Ramos (cell line): Measurements from ENCODE around the gene B3GALT6.
"Not testable (repeated sequence)": the region's sequence is repeated elsewhere in the genome, so short reads cannot be mapped to it uniquely, and the experiment has no call there.

Experiments used
- in situ Hi-C: fragments of 300-500 bp; cut with MboI; formaldehyde crosslinking; loops from one replicate; pipeline ENCODE4 v1.14.3; 2022; ENCODE audit warnings: low sequenced_read_pairs; ENCODE audit not compliant: unreplicated experiment

The B3GALT6 gene

DNA sequence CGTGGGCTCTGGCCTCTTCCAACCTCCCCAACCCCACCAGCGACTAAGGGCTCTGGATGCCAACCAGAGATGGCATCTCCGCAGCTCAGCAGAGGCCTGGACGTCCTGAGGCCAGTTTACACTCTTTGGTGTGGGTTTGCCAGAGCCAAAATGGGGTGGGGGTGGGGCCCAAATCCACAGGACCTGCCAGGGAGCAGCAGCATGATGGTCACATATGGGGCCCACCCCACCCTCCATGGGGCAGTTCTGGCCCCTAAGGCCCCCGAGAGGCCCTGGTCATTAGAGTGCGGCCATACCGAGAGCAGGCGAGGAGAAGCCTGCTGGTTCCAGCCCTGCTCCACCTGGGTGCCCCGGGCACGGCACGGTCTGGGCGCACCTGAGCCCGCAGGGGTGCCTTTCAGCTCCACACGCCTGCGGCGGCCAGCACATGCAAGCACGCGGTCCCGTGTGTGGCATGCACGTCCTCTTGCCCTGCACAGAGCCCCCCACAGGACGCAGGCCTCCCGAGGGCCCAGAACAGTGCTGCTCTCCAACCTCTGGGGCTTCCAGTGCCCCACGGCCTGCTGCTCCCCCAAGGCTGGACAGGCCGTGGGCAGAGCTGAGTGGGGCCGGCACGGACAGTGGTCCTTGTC, 9.7 kb downstream of the B3GALT6 start:
- in situ Hi-C loops, result no loop called here

DNA sequence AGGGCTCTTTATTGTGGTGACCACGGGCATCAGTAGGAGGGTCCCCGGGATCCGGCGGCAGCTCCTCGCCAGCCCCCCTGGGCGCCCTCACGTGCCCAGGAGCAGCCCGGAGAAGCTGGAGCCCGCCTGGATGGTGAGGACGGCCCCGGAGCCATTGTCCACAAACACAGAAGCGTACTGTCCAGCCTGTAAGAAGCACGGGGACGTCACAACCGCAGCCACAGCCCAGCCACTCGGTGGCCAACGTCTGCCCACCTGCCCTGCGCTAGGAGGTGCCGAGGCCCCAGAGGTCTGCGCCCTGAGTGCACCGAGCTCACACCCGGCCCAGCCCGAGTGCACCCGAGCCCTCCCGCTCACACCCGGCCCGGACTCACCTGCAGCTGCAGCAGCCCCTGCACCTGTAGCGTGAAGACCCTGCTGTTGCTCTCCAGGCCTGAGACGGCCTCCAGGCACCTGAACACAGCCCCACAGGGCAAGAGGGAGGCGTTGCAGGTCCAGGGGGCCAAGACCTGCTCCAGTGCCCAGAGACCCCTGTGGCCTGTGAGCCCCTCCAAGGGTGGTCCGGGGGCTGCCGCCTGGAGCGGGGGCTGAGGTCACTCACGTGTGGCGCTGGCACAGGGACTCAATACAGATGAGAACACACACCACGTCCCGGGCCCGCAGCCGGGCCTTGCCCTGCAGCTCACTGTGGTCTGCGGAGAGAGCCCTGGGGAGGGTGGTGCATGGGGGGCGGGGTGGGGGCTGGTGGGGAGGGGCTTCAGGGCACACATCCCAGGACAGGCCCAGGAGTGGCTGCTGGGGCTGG, 10.6 kb downstream of the B3GALT6 start:
- in situ Hi-C loops, result no loop called here

DNA sequence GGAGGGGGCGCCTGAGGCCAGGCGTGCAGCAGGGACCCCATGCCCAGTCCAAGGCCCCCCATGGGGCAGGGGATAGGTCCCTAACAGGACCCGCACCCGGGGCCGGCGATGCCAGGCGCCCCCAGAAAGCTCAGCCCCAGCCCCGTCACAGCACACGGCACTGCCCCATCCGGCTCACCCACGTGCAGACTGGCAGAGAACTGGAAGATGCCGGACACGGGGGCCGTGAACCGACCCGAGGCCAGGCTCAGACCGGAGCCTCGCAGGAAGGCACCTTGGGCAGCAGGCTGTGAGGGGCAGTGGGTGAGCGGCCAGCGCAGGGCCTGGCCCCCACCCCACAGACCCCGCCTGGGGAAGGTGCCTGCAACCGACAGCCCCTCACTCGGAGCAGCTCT, 11.2 kb downstream of the B3GALT6 start:
- in situ Hi-C loops, result no loop called here

DNA sequence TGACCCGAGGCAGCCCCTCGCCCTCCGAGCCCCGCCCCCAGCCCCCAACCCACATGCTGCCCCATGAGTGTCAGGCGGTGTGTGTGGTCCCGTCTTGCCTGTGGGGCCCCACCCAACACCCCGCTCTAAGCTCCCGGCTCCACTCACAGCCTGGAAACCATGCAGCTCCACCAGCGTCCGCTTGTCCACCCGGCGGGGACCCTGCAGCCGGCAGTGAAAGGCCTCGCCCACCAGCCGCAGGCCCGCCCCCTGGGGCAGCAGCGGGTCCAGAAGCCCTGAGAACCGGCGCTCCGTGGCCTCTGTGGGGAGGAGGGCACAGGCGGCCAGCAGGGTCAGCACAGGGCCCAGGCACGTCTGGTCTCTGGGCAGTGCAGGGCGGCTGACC, 11.8 kb downstream of the B3GALT6 start:
- in situ Hi-C loops, result no loop called here

DNA sequence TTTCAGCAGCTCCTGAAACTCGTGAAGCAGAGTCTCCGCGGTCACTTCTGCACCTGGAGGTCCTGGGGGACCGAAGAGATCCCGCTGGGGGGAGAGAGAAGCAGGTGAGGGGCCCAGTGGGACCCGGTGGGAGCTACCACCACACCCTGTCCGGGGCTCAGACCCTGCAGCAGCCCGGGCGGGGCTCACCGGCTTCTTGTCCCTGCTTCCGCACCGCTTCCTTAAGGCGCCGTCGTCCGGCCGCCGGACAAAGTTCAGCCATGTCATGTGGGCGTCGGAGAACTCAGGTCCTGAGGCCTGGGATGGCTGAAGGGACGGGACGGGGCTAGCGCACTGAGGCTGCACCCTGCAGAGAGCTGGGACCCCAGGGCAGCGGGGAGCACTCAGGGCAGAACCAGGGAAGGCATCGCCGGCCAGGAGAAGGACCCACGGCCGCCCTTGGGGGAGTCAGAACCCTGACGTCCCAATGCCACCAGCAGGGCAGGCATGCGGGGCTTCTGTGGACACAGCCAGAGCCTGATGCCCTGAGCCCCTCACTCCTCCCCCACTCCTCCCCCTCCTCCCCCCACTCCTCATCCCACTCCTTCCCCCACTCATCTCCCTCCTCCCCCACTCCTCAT, 12.3 kb downstream of the B3GALT6 start:
- in situ Hi-C loops, result no loop called here

DNA sequence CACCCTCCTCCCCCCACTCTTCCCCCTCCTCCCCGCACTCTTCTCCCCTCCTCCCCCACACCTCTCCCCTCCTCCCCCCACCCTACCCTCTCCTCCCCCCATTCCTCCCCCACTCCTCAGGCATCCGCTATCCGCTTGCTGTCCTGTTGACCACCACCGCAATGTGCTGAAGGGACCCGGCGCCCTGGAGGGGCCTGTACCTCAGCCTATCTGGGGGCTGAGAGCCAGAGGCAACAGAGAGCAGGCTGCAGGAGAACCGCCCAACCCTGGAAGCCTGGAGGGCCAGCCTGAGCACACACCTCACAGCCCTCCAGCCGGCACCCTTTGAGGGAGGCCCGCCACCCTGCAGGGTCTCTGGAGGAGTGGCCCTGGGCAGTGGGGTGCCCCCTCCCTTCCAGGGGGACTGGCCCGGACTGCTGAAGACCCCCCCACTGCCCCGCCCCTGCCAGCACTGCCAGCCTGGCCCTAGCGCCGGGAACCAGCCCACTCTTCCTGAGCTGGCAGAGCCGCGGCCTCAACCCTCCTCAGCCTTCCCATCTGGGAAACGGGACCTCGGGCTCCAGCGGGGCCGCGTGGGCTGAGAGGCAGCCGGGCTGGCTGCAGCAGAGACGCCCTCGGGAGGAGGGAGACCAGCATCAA, 13.3 kb downstream of the B3GALT6 start:
- in situ Hi-C loops, result no loop called here

DNA sequence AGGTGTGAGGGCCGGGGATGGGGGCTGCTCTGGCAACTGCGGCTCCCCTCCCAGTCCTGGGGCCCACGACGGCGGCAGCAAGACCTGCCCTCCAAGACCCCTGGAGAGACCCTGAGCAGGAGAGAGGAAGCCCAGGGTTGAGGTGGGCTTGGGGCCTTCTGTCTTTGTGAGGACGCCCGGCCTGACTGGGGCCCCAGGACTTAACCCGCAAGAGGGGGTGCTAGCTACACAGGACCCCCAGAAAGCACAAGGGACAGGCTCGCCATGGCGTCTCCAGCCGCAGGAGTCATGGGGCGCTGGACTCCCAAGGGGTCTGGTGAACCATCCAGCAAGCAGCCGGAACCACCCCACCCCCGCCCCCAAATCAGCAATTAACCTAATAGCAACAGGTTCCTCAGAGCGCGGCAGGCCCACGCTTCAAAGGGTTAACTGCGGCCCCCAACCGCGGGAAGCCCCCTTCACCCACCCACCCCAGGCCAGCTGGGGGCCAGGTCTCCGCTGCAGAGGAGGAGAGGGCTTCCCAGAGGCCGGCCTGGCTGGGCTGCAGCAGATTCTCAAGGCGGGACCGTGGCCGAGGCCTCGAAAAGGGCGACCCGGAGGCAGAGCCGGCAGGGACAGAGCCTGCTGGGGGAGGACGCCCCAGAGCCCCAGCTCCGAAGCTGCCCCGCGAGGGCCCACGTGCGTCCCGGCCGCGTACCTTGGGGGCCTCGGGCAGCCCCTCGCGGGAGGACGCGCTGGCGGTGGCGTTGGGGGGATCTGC, 14.0 kb downstream of the B3GALT6 start:
- in situ Hi-C loops, result no loop called here

DNA sequence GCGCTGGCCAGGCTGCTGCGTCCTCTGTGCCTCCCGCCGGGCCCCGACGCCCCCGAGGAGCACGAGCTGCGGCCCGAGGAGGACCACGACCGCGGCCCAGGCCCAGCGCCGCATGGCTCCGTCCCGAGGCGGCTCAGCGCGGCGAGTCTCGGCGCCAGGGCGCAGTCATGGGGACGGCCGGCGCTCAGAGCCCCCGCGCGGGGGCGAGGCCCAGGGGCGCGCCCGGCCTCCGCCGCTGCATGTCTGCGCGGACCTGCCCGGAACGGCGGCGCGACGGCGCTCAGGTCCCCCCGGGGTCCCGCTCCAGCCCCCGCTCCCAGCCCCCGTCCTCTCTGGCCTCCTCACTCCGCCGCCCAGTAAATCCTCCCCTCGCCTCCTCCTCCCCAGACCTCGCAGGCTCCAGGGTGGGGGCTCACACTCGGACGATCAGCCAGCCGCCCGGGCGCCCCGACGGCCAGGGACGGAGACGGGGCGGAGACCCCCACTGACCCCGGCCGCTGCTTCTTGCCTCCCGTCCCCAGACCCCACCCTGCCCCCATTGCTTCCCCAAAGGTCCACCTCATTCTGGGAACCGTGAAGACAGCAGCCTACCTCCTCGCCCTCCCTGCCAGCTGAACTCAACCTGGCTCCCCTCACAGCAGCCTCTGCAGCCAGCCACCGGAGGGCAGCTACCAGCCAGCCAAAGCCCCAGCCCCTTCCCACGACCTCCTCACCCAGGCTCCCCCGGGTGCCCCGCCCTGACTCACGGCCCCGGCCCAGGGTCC, 14.7 kb downstream of the B3GALT6 start, which contains the start of gene C1QTNF12:
Gene C1QTNF12 (minus strand): TSS at position 146 of the 764 bp plus-strand sequence. CDS start 32 bp downstream, at position 114.
- in situ Hi-C loops, result no loop called here

DNA sequence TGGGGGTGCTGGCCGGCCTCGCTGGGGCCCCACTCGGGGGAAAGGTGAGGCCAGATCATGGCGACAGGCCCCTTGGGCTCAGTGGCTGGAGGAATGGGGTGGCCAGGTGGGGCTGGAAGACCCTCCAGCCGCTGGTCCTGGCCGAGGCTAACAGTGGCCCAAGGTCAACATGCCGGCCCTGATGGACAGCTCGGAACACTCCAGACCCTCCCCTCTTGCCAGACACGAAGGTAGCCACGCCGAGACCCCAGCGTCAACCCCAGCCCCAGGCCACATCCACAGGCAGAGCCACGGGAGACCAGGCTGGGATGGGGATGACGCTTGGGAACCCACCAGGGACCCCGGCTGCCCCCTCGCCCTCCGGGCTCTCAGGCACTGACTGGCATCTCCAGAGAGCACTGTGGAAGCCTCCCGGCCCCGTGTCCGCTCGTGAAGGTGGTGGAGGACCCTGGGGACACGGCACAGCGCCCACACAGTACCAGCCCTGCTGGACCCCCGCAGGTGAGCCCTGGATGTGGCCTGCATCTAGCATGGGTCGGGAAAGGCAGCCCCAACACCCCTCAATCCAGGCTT, 15.4 kb downstream of the B3GALT6 start:
- in situ Hi-C loops, result no loop called here

DNA sequence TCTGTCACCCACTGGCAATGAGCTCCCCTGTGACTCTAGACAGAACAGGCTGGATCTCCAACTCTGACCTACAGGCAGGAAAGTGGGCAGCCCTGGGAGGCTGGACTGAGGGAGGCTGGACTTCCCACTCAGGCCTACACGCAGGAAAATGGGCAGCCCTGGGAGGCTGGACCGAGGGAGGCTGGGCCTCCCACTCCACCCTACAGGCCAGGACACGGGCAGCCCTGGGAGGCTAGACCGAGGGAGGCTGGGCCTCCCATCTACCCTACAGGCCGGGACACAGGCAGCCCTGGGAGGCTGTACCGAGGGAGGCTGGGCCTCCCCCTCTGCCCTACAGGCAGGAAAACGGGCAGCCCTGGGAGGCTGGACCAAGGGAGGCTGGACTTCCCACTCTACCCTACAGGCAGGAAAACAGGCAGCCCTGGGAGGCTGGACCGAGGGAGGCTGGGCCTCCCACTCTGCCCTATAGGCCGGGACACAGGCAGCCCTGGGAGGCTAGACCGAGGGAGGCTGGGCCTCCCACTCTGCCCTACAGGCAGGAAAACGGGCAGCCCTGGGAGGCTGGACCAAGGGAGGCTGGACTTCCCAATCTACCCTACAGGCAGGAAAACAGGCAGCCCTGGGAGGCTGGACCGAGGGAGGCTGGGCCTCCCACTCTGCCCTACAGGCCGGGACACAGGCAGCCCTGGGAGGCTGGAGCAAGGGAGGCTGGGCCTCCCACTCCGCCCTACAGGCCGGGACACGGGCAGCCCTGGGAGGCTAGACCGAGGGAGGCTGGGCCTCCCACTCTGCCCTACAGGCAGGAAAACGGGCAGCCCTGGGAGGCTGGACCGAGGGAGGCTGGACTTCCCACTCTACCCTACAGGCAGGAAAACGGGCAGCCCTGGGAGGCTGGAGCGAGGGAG, 16.2 kb downstream of the B3GALT6 start:
- in situ Hi-C loops, result not testable (repeated sequence)

DNA sequence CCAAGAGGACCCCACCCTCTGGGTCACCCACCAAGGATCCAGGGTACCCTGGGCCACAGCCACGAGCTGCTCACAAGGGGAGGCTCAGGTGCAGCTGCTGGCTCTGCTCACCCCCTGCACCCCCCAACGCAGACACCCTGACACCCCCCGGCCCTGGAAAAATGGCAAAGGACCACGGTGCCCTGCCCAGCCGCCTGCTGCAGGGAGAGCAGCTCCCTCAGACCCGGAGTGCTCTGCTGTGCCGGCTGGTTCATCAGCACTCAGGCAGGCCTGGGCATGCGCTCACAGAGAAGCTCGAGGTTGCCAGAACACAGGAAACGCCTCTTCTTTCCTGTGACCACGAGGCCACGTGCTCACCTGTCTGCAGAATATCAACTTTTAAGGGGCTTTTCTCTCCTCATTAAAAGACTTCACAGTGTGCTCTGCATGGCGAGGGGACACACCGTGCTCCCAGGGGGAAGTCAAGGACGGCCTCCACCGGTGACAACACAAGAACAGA, 18.8 kb downstream of the B3GALT6 start:
- in situ Hi-C loops, result no loop called here

DNA sequence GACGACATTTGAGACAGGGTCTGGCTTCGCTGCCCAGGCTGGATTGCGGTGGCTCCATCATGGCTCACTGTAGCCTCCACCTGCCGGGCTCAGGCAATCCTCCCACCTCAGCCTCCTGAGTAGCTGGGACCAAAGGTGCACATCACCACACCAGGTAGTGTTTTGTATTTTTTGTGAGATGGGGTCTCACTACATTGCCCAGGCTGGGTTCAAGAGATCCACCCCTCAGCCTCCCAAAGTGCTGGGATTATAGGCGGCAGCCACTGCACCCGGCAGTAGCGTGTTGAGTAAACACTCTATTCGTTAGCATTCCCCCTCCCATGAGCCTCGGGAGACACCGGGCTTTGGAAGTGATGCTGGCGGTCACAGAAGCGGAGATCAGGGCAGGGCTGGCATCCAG, 21.3 kb downstream of the B3GALT6 start:
- in situ Hi-C loops, result no loop called here

DNA sequence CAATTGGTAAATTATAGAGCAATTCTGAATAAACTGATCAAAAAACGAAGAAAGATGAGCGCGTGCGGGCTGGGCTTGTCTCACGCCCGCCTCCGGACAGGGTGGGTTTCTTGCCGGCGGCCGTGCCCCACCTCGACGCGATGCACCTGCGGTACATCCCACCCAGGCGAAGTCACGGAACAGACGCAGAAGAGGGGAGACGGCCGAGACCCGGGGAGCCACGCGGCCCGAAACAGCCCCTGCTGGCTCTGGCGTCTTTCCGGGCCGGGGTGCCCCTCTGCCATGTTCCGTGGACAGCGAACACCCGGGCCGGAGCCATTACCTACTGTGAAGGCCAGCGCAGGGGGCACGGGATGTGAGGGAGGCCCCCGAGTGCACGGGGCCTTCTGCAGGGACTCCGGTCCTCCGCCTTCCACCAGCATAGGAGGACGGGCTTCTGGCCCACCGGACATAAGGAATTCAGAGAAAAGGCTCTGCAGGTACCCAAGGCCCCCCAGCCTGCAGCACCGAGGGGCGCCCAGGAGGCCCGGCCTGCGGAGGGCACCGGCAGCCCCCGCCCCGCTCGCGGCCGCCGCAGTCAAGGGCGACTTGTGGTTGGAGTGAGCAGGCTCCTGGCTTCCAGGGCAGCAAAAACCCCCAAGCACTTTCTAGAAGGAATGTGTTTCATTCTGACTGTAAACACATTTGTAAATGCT, 22.1 kb downstream of the B3GALT6 start:
- in situ Hi-C loops, result no loop called here

DNA sequence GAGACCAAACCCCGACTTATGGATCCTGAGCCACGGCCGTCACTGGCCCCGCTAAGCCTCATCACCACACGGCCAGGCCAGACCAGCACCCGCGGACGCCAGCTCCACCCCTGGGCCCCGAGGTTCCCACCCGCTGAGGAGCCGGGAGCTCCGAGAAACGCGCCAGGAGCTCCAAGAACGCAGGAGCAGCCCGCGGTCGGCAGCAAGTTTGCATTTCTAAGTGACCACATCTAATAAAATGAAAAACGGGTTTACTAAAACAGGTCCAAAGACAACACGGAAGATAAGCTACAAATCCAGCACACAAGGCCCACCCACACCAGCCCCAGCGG, 22.6 kb downstream of the B3GALT6 start:
- in situ Hi-C loops, result no loop called here

DNA sequence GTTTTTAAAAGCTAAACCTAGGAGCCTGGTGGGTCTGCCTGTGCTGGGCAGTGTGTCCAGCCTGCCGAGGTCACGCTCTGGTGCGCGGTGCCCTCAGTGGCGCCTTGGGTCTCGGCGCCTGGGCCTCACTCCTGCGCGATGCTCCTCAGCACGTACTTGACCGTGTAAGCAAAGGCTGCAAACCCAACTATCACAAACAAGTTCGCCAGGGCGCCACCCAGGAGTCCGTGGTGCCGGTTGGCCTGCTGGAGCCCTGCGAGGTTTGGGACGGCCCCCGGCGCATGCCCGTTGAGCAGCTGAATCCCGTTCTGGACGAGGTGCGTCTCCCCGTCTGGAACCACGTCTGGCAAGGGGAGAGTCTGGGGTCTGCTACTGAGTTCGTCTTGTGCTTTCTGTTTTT, 23.0 kb downstream of the B3GALT6 start:
- in situ Hi-C loops, result no loop called here

DNA sequence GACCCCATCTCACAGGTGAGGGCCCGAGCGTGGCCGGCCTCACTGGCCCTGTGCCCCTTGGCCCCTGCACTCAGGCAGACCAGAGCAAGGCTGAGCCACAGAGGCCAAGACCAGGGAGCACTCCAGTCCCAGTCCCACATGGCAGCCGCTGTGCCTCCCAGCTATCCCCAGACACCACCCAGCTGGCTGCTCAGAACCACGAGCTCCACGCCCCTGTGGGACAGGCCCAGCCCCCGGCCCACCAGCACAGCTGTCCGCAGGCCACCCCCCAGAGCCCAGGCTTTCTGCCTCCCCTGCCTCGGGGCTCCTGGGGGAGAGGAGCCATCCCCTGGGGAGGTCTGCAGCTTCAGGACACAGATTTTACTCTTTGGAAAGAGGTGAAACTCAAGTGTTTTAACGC, 23.6 kb downstream of the B3GALT6 start:
- in situ Hi-C loops, result no loop called here
